Activated gamma-delta T cell (primary cell): ENCODE data around the gene EML3.
A peak's percentile ranks its signal among the peaks of the same experiment; 100 is the strongest.
"Not testable (repeated sequence)": the region's sequence is repeated elsewhere in the genome, so short reads cannot be mapped to it uniquely, and the experiment has no call there.

Source experiments
- DNase-seq: peaks from one replicate; lab custom pipeline; 2025; lab: John Stamatoyannopoulos, UW
- total RNA-seq, 2 donors: gene quantifications; one replicate each; lab custom pipeline; 2026; lab: John Stamatoyannopoulos, UW

The EML3 gene
- 289 to 349 reads per million in 2 donors for total RNA-seq

GRCh38 chr11:62612366-62613290 lies at the start of gene EML3, which contains the start of gene ROM1:
EML3 (minus strand) TSS chr11:62612775; CDS start chr11:62612457, 318 bp downstream.
ROM1 (plus strand) TSS chr11:62613257; CDS start chr11:62613282, 25 bp downstream.
- peak; percentile 75 for DNase-seq

GRCh38 chr11:62656796-62657429 lies 44.3 kb upstream of the EML3 start:
- DNase-seq, result no peak

- DNase-seq, result no peak
Observed at GRCh38 chr11:62654297-62654696, 41.7 kb upstream of the EML3 start.

- peak; percentile 21 for DNase-seq
Observed at GRCh38 chr11:62652161-62653006, 39.8 kb upstream of the EML3 start.

GRCh38 chr11:62650283-62650682 lies 37.7 kb upstream of the EML3 start:
- DNase-seq, result not testable (repeated sequence)

GRCh38 chr11:62649486-62649885 lies 36.9 kb upstream of the EML3 start:
- DNase-seq, result no peak

- no peak for DNase-seq
Observed at GRCh38 chr11:62648967-62649364, 36.4 kb upstream of the EML3 start.

GRCh38 chr11:62648185-62648966 lies 35.8 kb upstream of the EML3 start:
- no peak for DNase-seq

- no peak for DNase-seq
Observed at GRCh38 chr11:62647609-62648005, 35.0 kb upstream of the EML3 start.

- no peak for DNase-seq
Observed at GRCh38 chr11:62646825-62647608, 34.4 kb upstream of the EML3 start.

- peak; percentile 94 for DNase-seq
Observed at GRCh38 chr11:62645946-62646824, 33.6 kb upstream of the EML3 start, which contains the start of gene GANAB. GANAB (minus strand) TSS chr11:62646613; CDS start chr11:62646599, 14 bp downstream.

GRCh38 chr11:62645671-62645945 lies 33.0 kb upstream of the EML3 start:
- no peak for DNase-seq

GRCh38 chr11:62644220-62644619 lies 31.6 kb upstream of the EML3 start:
- no peak for DNase-seq

- DNase-seq, result no peak
Observed at GRCh38 chr11:62632492-62632891, 19.9 kb upstream of the EML3 start.

GRCh38 chr11:62627713-62628112 lies 15.1 kb upstream of the EML3 start:
- DNase-seq, result no peak

GRCh38 chr11:62622476-62623089 lies 10.0 kb upstream of the EML3 start:
- DNase-seq, result no peak

GRCh38 chr11:62621567-62622470 lies 9.2 kb upstream of the EML3 start, which contains the start of gene B3GAT3:
B3GAT3 (minus strand) TSS chr11:62621986; CDS start chr11:62621947, 39 bp downstream.
- peak; percentile 95 for DNase-seq

- no peak for DNase-seq
Observed at GRCh38 chr11:62621027-62621566, 8.5 kb upstream of the EML3 start.
